NCI-H1105 (cell line): ENCODE results near the gene LTF.

Experiments used
- DNase-seq: peaks from one replicate; lab custom pipeline; 2025; lab: John Stamatoyannopoulos, UW

The LTF gene

GRCh38 chr3:46468753-46469600 lies 4.3 kb upstream of the LTF start:
- DNase-seq, result no peak

DNA sequence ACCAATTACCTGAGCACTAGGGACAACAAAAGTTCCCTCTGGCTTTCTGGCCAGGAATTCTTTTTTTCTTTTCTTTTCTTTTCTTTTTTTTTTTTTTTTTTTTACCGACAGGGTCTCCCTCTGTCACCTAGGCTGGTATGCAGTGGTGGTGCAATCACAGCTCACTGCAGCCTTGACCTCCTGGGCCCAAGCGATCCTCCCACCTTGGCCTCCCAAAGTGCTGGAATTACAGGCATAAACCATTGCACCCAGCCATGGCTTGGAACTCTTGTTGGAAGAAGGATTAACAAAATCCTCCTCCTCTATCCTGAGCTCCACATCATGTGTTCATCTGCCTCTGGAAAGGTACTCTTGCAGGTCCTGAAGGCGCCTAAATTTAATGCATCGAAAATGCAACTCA lies 2.9 kb upstream of the LTF start:
- DNase-seq, result no peak

DNA sequence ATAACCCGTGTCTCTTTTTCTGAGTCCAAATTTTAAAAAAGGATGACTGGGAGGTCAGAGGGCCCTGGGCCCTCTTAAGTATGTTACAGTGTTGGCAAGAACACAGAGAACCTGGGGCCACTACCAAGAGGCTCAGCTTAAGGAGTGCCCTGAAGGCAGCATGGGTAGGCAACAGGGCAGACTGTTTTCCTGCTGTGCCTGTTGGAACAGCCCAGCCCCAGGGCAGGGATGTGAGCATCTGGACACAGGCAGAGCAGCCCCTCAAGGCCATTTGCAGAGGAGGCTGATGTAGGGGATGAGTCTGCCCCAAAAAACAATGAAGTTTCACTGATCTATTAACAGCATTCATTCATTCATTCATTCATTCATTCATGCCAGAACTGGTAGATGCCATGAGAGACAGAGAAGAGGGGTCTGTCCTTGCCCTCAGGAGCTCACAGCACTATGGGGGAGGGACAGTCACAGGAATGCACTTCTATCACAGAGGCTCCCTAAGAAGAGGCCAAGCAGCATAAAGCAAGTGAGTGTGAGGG lies 2.2 kb upstream of the LTF start:
- no peak for DNase-seq

GRCh38 chr3:46466273-46466672 lies 1.6 kb upstream of the LTF start:
- no peak for DNase-seq

DNA sequence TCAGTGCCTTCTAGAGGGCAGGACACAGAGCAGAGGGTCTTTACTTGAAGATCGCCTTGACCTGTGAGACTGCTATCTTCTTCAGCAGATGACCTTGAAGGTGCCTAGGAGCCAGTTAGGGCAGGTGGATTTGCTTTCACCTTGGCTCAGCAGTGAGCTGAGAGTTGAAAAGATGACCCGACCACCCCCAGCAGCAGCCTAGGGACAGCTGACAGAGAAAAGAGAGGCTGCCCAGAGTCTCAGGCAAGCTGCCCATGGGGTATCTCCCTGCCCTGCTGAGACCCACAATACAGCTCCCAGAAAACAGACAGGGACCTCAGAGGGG lies 453 bp upstream of the LTF start:
- no peak for DNase-seq

DNA sequence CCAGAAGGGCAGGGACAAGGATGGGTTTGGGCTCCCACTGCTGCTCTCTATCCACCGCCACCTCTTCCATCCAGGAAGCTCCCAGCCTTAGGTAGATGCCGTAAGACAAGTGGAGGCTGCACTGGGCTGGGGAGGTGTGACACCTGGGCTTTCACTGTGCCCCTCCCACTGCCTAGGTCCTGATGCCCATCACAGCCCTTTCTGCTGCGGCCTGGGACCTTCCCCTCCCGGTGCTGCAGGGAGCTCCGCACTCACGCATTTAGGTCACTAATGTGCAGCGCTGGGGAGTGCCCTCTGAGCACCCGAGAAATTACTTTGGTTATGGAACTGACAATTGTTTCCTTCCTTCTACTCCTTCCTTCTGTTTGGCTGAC lies 850 bp downstream of the LTF start:
- no peak for DNase-seq

DNA sequence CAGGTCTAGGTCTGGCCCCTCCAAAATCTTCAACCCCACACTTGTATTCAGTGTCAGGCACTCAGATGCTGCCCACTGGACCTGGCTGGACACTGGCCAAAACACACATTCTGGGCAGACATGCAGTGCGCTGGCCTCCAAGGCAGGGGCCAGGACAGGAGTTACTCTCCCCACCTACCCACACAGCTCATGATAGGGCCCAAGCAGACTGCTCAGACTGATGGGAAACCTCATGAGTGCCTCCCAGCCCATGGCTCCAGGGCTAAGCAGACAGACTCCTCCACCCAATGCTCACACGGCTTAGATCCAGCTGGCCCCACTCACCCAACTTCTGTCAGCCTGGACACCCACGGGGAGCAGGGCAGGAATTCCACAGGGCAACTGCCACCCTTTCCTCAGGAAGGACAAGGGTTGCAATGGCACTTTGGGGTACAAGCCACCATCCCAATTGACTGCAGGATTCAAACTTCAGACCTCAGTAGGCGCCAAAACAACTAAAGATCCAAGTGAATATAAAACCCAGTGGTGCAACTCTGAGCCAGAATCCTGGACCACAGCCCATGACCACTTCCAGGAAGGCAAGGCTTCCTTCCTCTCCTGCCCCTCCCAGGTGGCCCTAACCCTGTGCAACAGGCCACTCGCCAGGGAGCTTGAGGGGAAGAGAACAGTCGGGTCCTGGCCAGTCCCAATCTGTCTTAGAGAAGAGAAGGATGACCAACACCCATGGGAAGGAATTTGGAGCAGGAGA lies 1.4 kb downstream of the LTF start:
- no peak for DNase-seq

- DNase-seq, result no peak
These were observed 2.2 kb downstream of the LTF start for GRCh38 chr3:46462511-46462910.

GRCh38 chr3:46462111-46462510 lies 2.6 kb downstream of the LTF start:
- no peak for DNase-seq

GRCh38 chr3:46460051-46460450 lies 4.7 kb downstream of the LTF start:
- no peak for DNase-seq

- DNase-seq, result no peak
These were observed 8.6 kb downstream of the LTF start for GRCh38 chr3:46456118-46456517.

- no peak for DNase-seq
These were observed 9.2 kb downstream of the LTF start for GRCh38 chr3:46455231-46456115.

GRCh38 chr3:46454606-46455005 lies 10.1 kb downstream of the LTF start:
- no peak for DNase-seq

DNA sequence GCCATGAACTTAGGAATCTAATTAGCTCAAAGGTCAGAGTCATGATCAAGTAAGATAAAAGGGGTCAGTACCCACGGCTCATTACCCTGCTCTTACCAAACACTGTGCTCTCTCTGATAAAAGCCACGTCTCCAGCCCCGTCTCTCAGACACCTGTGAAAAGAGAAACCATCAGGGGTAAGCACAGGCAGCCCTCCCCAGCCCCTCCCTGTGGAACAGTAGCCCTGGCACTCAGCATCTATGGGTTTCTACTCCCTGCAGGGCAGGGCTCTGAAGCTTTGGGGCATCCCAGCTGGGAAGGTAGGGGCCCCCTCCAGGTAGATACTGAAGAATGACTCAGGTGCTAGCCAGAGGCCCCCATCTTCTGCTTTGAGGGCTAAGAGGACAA lies 10.5 kb downstream of the LTF start:
- DNase-seq, result no peak

DNA sequence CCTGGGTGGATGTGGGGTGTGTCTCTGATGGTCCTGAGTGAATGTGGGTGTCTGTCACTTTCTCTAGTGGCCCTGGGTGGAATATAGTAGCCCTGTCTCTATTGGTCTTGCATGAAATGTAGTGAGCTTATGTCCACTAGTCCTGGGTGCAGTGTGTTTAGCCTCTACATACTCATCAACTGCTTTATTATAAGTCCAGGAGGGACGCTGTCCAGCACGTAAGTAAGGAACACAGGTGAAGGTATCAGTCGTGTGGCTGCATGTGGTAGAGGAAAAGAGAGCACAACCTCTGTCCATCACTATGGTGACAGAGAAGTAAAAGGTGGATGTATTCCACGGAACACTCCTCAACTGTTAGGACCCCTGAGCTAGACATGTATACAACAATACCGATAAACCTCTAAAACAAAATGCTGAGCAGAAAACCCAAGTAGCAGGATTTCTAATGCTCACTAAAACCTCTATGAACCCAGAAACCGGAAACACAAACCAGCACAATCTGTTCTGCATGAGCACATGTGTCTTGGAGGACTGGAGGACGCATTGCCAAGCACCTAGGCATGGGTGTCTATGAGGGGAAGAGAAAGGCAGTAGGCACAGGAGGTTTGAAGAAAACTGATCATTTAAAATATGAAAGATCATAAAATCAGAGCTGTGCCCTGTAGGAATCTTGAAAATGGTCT lies 11.0 kb downstream of the LTF start:
- DNase-seq, result no peak

DNA sequence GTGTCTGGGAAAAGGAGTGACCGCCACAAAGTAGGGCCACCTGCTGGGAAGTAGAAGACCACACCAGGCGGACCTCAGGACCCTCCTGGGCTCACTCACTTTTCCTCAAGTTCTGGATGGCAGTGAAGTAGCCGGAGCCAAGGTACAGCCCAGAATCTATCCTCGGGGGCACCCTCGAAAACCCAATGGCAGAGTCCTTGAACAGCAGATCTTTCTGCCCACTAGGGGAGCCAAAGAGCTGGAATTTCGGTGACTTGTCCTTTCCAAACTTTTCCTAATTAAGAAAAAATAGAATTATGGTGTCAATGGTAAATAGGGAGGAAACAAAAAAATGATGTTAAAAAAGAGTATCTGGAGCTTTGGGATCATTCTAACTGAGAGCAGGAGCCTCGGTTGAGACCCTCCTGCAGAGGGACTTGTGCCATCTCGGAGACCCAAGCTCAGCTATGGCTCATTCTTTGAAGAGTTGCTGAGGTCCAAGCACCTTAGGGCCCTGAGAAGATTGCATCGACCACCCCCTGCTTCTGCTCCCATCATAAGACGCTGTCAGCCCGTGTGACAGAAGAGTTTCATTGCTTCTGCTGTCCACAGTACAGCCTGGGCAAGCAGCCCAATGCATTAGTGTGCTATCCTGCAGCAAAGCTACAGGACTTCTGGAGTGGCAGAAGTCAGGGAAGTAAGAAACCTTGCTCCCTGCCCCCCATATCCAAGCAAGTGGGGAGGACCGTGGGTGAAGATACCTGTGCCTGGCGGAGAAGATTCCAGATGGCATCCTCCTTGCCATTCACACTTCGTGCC lies 14.8 kb downstream of the LTF start:
- DNase-seq, result no peak

GRCh38 chr3:46448721-46449120 lies 16.0 kb downstream of the LTF start:
- no peak for DNase-seq

DNA sequence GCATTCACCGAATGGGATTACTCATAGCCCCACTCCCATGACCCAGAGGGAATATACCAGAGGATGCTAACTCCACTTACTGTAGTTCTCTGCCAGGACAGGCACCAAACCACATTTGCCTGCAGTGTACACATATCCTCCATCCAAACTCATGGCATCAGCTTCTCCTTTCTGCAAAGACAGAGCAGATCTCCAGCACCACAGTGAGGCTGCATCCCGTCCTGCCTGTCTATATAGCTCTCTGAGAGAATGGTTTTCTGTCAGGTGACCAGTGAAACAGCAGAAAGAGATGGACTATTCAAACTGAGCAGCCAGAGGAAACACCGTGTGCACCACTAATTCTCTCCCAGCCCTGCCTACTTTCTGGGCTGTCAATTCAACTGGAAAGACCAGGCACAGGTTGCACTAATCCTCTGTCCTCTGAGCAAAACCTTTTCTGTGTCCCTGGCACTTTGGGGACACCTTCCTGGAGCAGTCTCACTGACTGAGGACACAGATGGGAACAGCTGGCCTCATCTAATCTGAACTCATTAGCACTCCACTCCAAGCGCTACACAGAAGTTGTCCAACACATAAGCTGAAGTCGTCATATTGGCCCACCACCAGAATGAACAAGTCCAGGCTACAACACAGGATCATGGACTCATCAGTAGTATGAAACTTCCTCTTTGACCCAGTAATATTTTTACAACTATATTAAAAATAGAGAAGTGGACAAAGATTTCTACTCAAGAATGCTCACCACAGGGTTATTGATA lies 17.3 kb downstream of the LTF start:
- no peak for DNase-seq

- DNase-seq, result no peak
These were observed 21.9 kb downstream of the LTF start for GRCh38 chr3:46442576-46443530.
